ENCODE data around the gene OPN4. TPM values are rescaled to one million over a fixed set of nuclear protein-coding genes. Genes with fewer than 3 reads are reported as not detected.

Gene OPN4
- total RNA-seq, 2 donors from 2014 or later, result not detected

GRCh38 chr10:86690231-86690630 is 35.9 kb downstream of the OPN4 start:
- H3K27ac ChIP-seq (ENCODE audit: low read depth, low read length), result no peak overlapping the region
- H3K27ac Mint-ChIP-seq, result no peak overlapping the region

GRCh38 chr10:86690657-86691084 is 36.3 kb downstream of the OPN4 start:
- H3K9me3 ChIP-seq (ENCODE audit: control insufficient read depth, low read length), result no peaks in the 10 kb centered on the region
- Mint-ChIP-seq H3K27me3 (ENCODE audit: insufficient read depth) (peaks cover 7% of the 10 kb centered on the region), H3K4me3 (no peak overlapping the region), H3K9me3 (no peaks in the 10 kb centered on the region), H3K27ac (no peak overlapping the region), H3K4me1 (peaks cover 8% of the 10 kb centered on the region), H3K36me3 (ENCODE audit: low read depth) (no peaks in the 10 kb centered on the region)
- no peaks in the 10 kb centered on the region for H3K36me3 ChIP-seq (ENCODE audit: control insufficient read depth, insufficient read depth, low read length)
- no peak overlapping the region for H3K27ac ChIP-seq (ENCODE audit: low read depth, low read length)
- H3K9ac ChIP-seq (ENCODE audit: extremely low read depth, low read length, poor library complexity, severe bottlenecking), result no peak overlapping the region
- no peaks in the 10 kb centered on the region for H3K27me3 ChIP-seq (ENCODE audit: control insufficient read depth, insufficient read depth, low read length, poor library complexity, severe bottlenecking)
- no peaks in the 10 kb centered on the region for H3K4me1 ChIP-seq (ENCODE audit: control insufficient read depth, insufficient read depth, low read length)
- DNase-seq, result no peak
- no peak for TF ChIP-seq CTCF (conservative IDR thresholded peaks at IDR 0.05)
- 80 to 90% methylated on average over 1 to 3 of the region's 3 CpGs for WGBS, 2 experiments (ENCODE audit: insufficient coverage in 1 of 2, insufficient read length in 1 of 2)
- H3K4me3 ChIP-seq (ENCODE audit: low read length), result no peak overlapping the region

More at GRCh38 chr10:86690231-86690630, 35.9 kb downstream of the OPN4 start:
- Mint-ChIP-seq H3K9me3 (no peaks in the 10 kb centered on the region), H3K36me3 (ENCODE audit: low read depth) (no peaks in the 10 kb centered on the region), H3K4me3 (no peak overlapping the region), H3K4me1 (peaks cover 8% of the 10 kb centered on the region), H3K27me3 (ENCODE audit: insufficient read depth) (peaks cover 5% of the 10 kb centered on the region)
- no peak for DNase-seq
- Histone ChIP-seq H3K9ac (ENCODE audit: extremely low read depth, low read length, poor library complexity, severe bottlenecking) (no peak overlapping the region), H3K27me3 (ENCODE audit: control insufficient read depth, insufficient read depth, low read length, poor library complexity, severe bottlenecking) (no peaks in the 10 kb centered on the region), H3K9me3 (ENCODE audit: control insufficient read depth, low read length) (no peaks in the 10 kb centered on the region), H3K4me1 (ENCODE audit: control insufficient read depth, insufficient read depth, low read length) (no peaks in the 10 kb centered on the region), H3K4me3 (ENCODE audit: low read length) (no peak overlapping the region), H3K36me3 (ENCODE audit: control insufficient read depth, insufficient read depth, low read length) (no peaks in the 10 kb centered on the region)
- TF ChIP-seq CTCF (conservative IDR thresholded peaks at IDR 0.05), result no peak
- 85 to 100% methylated on average over 1 to 5 of the region's 5 CpGs for WGBS, 2 experiments (ENCODE audit: insufficient coverage in 1 of 2, insufficient read length in 1 of 2)

GRCh38 chr10:86691333-86692022 is 37.1 kb downstream of the OPN4 start:
- Mint-ChIP-seq H3K27me3 (ENCODE audit: insufficient read depth) (peaks cover 7% of the 10 kb centered on the region), H3K4me1 (peaks cover 8% of the 10 kb centered on the region), H3K4me3 (no peak overlapping the region), H3K36me3 (ENCODE audit: low read depth) (no peaks in the 10 kb centered on the region), H3K9me3 (no peaks in the 10 kb centered on the region), H3K27ac (no peak overlapping the region)
- no peaks in the 10 kb centered on the region for H3K4me1 ChIP-seq (ENCODE audit: control insufficient read depth, insufficient read depth, low read length)
- H3K36me3 ChIP-seq (ENCODE audit: control insufficient read depth, insufficient read depth, low read length), result no peaks in the 10 kb centered on the region
- H3K9me3 ChIP-seq (ENCODE audit: control insufficient read depth, low read length), result no peaks in the 10 kb centered on the region
- H3K27ac ChIP-seq (ENCODE audit: low read depth, low read length), result no peak overlapping the region
- no peak overlapping the region for H3K4me3 ChIP-seq (ENCODE audit: low read length)
- H3K9ac ChIP-seq (ENCODE audit: extremely low read depth, low read length, poor library complexity, severe bottlenecking), result no peak overlapping the region
- 91 to 95% methylated on average over 6 to 14 of the region's 14 CpGs for WGBS, 2 experiments (ENCODE audit: insufficient coverage in 1 of 2, insufficient read length in 1 of 2)
- TF ChIP-seq CTCF (conservative IDR thresholded peaks at IDR 0.05), result no peak
- H3K27me3 ChIP-seq (ENCODE audit: control insufficient read depth, insufficient read depth, low read length, poor library complexity, severe bottlenecking), result no peaks in the 10 kb centered on the region
- DNase-seq, result no peak
